GM19035 (cell line): Measurements from ENCODE around the gene RIT1.
"Not testable (repeated sequence)": the region's sequence is repeated elsewhere in the genome, so short reads cannot be mapped to it uniquely, and the experiment has no call there.

Experiments used
- ATAC-seq: cut with Tn5 transposase; IDR thresholded peaks from one replicate; pipeline ENCODE4 v1.9.1; 2021; ENCODE audit not compliant: unreplicated experiment

Gene RIT1

GRCh38 chr1:155934097-155934935 lies 23.2 kb upstream of the RIT1 start, which contains the start of gene KHDC4:
KHDC4 (minus strand) TSS chr1:155934413; CDS start chr1:155934373, 40 bp downstream.
- peak; percentile 90 for ATAC-seq

- no peak for ATAC-seq
Observed at GRCh38 chr1:155933591-155934096, 22.5 kb upstream of the RIT1 start.

GRCh38 chr1:155932487-155932886 lies 21.3 kb upstream of the RIT1 start:
- no peak for ATAC-seq

GRCh38 chr1:155932081-155932480 lies 20.9 kb upstream of the RIT1 start:
- no peak for ATAC-seq

GRCh38 chr1:155931332-155932038 lies 20.3 kb upstream of the RIT1 start:
- ATAC-seq, result no peak

GRCh38 chr1:155930725-155931124 lies 19.6 kb upstream of the RIT1 start:
- not testable (repeated sequence) for ATAC-seq

- ATAC-seq, result no peak
Observed at GRCh38 chr1:155929057-155929456, 17.9 kb upstream of the RIT1 start.

- no peak for ATAC-seq
Observed at GRCh38 chr1:155925506-155925905, 14.4 kb upstream of the RIT1 start.

GRCh38 chr1:155920717-155921116 lies 9.6 kb upstream of the RIT1 start:
- no peak for ATAC-seq

- no peak for ATAC-seq
Observed at GRCh38 chr1:155919801-155920200, 8.7 kb upstream of the RIT1 start.

GRCh38 chr1:155918660-155919059 lies 7.5 kb upstream of the RIT1 start:
- ATAC-seq, result no peak

- no peak for ATAC-seq
Observed at GRCh38 chr1:155913969-155914757, 3.0 kb upstream of the RIT1 start.

- ATAC-seq, result no peak
Observed at GRCh38 chr1:155912056-155912536, 947 bp upstream of the RIT1 start.

- ATAC-seq, result peak; percentile 30
Observed at GRCh38 chr1:155910621-155911121, 478 bp downstream of the RIT1 start.

GRCh38 chr1:155909894-155910293 lies 1.3 kb downstream of the RIT1 start:
- ATAC-seq, result no peak

- no peak for ATAC-seq
Observed at GRCh38 chr1:155904261-155904660, 6.9 kb downstream of the RIT1 start.

- no peak for ATAC-seq
Observed at GRCh38 chr1:155900161-155900560, 11.0 kb downstream of the RIT1 start.

- ATAC-seq, result no peak
Observed at GRCh38 chr1:155899683-155900082, 11.5 kb downstream of the RIT1 start.

GRCh38 chr1:155898888-155899287 lies 12.3 kb downstream of the RIT1 start:
- no peak for ATAC-seq

GRCh38 chr1:155897746-155898145 lies 13.4 kb downstream of the RIT1 start:
- no peak for ATAC-seq

- ATAC-seq, result not testable (repeated sequence)
Observed at GRCh38 chr1:155896476-155896875, 14.7 kb downstream of the RIT1 start.
